Measurements from ENCODE around the gene LCT. TPM values are rescaled to one million over a fixed set of nuclear protein-coding genes. Genes with fewer than 3 reads are reported as not detected.

Gene LCT
- total RNA-seq, 6 experiments from 2014 or later: 0.12 TPM; not detected in 5

GRCh38 chr2:135743860-135744259, 93.1 kb downstream of the LCT start:
- Histone ChIP-seq H3K36me3 (peaks cover 0 to 12% (median 2%) of the 10 kb centered on the region in 4 donors), H3K9me3 (no peaks in the 10 kb centered on the region), H3K27ac (peak overlapping the region in 1 of 3 donors; percentile 98), H3K4me1 (peaks cover 0 to 15% (median 0%) of the 10 kb centered on the region in 4 donors), H3K4me3 (peak overlapping the region in 1 of 3 donors; percentile 93), H3K27me3 (no peaks in the 10 kb centered on the region)
- intact Hi-C loops (cut with DNase I): no loop called here
- DNase-seq (no peak), ATAC-seq (no peak)
- WGBS (ENCODE audit: insufficient coverage, low coverage, low lambda C conversion rate, missing lambda C conversion rate): 68% methylated on average over 1 of the region's 1 CpG
- TF ChIP-seq CTCF (IDR thresholded peaks at IDR 0.05) (no peak), POLR2A (IDR thresholded peaks at IDR 0.05) (no peak)

GRCh38 chr2:135742325-135742757, 94.6 kb downstream of the LCT start:
- Histone ChIP-seq H3K4me3 (peak overlapping the region; percentile 93 to 95 (median 93)), H3K36me3 (no peaks in the 10 kb centered on the region), H3K4me1 (peaks cover 0 to 15% (median 0%) of the 10 kb centered on the region in 4 donors), H3K27me3 (no peaks in the 10 kb centered on the region), H3K27ac (peak overlapping the region; percentile 98 to 100 (median 99)), H3K9me3 (no peaks in the 10 kb centered on the region)
- intact Hi-C loops (cut with DNase I): no loop called here
- DNase-seq: peak in 2 of 3 donors; percentile 54 to 60
- ATAC-seq: peak; percentile 34 to 55 (median 48)
- WGBS (ENCODE audit: insufficient coverage, low coverage, low lambda C conversion rate, missing lambda C conversion rate): 1% methylated on average over 20 of the region's 34 CpGs
- no peak for TF ChIP-seq CTCF (IDR thresholded peaks at IDR 0.05)
- TF ChIP-seq POLR2A (IDR thresholded peaks at IDR 0.05): peak; percentile 41

- ATAC-seq: peak; percentile 92 to 98 (median 95)
- peak; percentile 94 for TF ChIP-seq POLR2A (IDR thresholded peaks at IDR 0.05)
- TF ChIP-seq CTCF (IDR thresholded peaks at IDR 0.05): peak in 3 of 4 donors; percentile 22 to 37 (median 29)
- Histone ChIP-seq H3K27ac (peak within 1 kb of the TSS; percentile 98 to 100 (median 99)), H3K27me3 (no peaks in the 10 kb centered on the region), H3K36me3 (no peaks in the 10 kb centered on the region), H3K4me1 (peaks cover 0 to 15% (median 0%) of the 10 kb centered on the region in 4 donors), H3K9me3 (no peaks in the 10 kb centered on the region), H3K4me3 (peak within 1 kb of the TSS; percentile 93 to 95 (median 93))
- intact Hi-C loops (cut with DNase I): no loop called here
- 2% methylated on average over 18 of the region's 93 CpGs for WGBS (ENCODE audit: insufficient coverage, low coverage, low lambda C conversion rate, missing lambda C conversion rate)
- peak; percentile 97 to 99 (median 99) for DNase-seq
Measured at GRCh38 chr2:135741395-135742324, 95.3 kb downstream of the LCT start, which contains the start of gene UBXN4. Gene UBXN4 (plus strand): TSS chr2:135741855. CDS start chr2:135741930, 75 bp downstream.

GRCh38 chr2:135741043-135741394, 96.0 kb downstream of the LCT start:
- Histone ChIP-seq H3K4me3 (peak overlapping the region in 1 of 3 donors; percentile 93), H3K27ac (no peak overlapping the region), H3K4me1 (peaks cover 0 to 15% (median 0%) of the 10 kb centered on the region in 4 donors), H3K27me3 (no peaks in the 10 kb centered on the region), H3K9me3 (no peaks in the 10 kb centered on the region), H3K36me3 (no peaks in the 10 kb centered on the region)
- 78% methylated on average over 9 of the region's 11 CpGs for WGBS (ENCODE audit: insufficient coverage, low coverage, low lambda C conversion rate, missing lambda C conversion rate)
- DNase-seq (no peak), ATAC-seq (no peak)
- intact Hi-C loops (cut with DNase I): no loop called here
- TF ChIP-seq POLR2A (IDR thresholded peaks at IDR 0.05): no peak
- no peak for TF ChIP-seq CTCF (IDR thresholded peaks at IDR 0.05)
